CD4-positive, alpha-beta T cell treated with Interleukin-2 at 100 ng/mL for 4 hours (primary cell): Measurements from ENCODE around the gene RYK.
"Not testable (repeated sequence)": the region's sequence is repeated elsewhere in the genome, so short reads cannot be mapped to it uniquely, and the experiment has no call there.

Experiments used
- DNase-seq: peaks from one replicate; pipeline ENCODE4 v3.0.0-alpha.2; 2020; ENCODE audit warnings: low spot score

The RYK gene

GRCh38 chr3:134250717-134251220 lies at the start of gene RYK:
Gene RYK, minus strand, starts transcription at chr3:134250859. Its CDS starts 205 bp downstream, at chr3:134250654.
- DNase-seq = peak; percentile 75

GRCh38 chr3:134299888-134300206 lies 49.2 kb upstream of the RYK start:
- no peak for DNase-seq

GRCh38 chr3:134299185-134299887 lies 48.7 kb upstream of the RYK start:
- DNase-seq = no peak

GRCh38 chr3:134298249-134298648 lies 47.6 kb upstream of the RYK start:
- no peak for DNase-seq

- DNase-seq = no peak
Observed at GRCh38 chr3:134296616-134297015, 46.0 kb upstream of the RYK start.

- DNase-seq = no peak
Observed at GRCh38 chr3:134295930-134296329, 45.3 kb upstream of the RYK start.

GRCh38 chr3:134294302-134295280 lies 43.9 kb upstream of the RYK start:
- peak; percentile 71 for DNase-seq

GRCh38 chr3:134291319-134292254 lies 40.9 kb upstream of the RYK start:
- DNase-seq = no peak

GRCh38 chr3:134287512-134287911 lies 36.9 kb upstream of the RYK start:
- DNase-seq = no peak

- no peak for DNase-seq
Observed at GRCh38 chr3:134284438-134284837, 33.8 kb upstream of the RYK start.

- no peak for DNase-seq
Observed at GRCh38 chr3:134282659-134283047, 32.0 kb upstream of the RYK start.

GRCh38 chr3:134281912-134282658 lies 31.4 kb upstream of the RYK start:
- no peak for DNase-seq

GRCh38 chr3:134279466-134279865 lies 28.8 kb upstream of the RYK start:
- no peak for DNase-seq

GRCh38 chr3:134277066-134277660 lies 26.5 kb upstream of the RYK start:
- no peak for DNase-seq

- no peak for DNase-seq
Observed at GRCh38 chr3:134276086-134276485, 25.4 kb upstream of the RYK start.

- not testable (repeated sequence) for DNase-seq
Observed at GRCh38 chr3:134275110-134275509, 24.5 kb upstream of the RYK start.

- DNase-seq = no peak
Observed at GRCh38 chr3:134274571-134274970, 23.9 kb upstream of the RYK start.

- DNase-seq = no peak
Observed at GRCh38 chr3:134267996-134268395, 17.3 kb upstream of the RYK start.

- no peak for DNase-seq
Observed at GRCh38 chr3:134260987-134261386, 10.3 kb upstream of the RYK start.

GRCh38 chr3:134258761-134259347 lies 8.2 kb upstream of the RYK start:
- DNase-seq = no peak
